T-helper 2 cell (primary cell): ENCODE results near the gene KCNC3.
A peak's percentile ranks its signal among the peaks of the same experiment; 100 is the strongest.

Source experiments
- DNase-seq, 5 experiments: peaks; one replicate each; pipeline versions ENCODE4 v3.0.0 to v3.0.0-alpha.2; 2012 to 2022

The KCNC3 gene

DNA sequence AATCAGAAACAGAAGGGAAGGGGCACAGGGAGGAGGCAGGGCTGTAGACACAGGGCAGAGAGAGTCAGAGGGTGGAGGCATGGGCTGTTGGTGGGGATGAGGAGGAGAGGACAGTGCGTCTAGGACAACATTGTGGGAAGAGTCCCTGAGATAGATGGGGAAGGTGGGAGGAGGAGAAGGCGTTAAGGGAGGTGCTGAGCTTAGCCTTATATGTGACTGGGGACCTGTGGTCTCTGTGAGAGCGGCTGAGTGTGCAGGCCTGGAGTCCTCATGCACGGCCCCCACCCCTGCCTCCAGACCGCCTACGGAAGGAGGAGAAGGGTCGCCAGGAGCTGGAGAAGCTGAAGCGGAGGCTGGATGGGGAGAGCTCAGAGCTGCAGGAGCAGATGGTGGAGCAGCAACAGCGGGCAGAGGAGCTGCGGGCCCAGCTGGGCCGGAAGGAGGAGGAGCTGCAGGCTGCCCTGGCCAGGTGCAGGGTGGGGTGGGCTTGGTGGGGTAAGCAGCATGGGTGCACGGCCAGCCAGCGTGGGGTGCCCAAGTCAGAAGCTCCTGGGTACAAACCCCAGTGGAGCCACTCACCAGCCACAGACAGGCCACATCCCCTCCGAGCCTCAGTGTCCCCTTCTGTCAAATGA is 56.8 kb downstream of the KCNC3 start:
- no peak for DNase-seq

DNA sequence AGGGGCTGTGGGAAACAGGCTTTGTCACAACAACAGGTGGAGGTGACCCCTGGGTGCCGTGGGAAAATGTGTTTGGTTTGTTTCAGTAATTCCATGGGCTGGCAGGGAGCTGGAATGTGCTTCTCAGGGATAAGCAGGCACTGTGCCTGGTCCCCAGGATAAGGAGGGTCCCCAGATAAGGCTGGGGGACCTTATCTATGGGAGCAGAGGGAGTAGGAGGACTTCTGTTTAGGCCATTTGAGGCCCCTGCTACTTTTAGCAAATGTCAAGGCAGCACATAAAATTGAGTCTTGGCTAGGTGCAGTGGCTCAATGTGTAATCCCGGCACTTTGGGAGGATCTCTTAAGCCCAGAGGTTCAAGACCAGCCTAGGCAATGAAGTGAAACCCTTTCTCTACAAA is 59.5 kb downstream of the KCNC3 start:
- no peak for DNase-seq

DNA sequence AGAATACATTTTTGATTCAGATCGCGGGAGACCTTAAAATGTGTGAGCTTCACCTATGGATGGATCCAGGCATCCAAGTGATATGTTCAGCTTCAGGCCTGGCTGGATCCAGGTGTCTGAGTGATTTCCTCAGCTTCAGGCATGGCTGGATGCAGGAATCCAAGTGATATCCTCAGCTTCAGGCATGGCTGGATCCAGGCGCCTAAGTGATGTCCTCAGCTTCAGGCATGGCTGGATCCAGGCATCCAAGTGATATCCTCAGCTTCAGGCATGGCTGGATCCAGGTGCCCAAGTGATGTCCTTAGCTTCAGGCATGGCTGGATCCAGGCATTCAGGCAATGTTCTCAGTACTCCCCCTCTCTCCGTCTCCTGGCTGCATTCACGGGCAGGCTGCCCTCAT is 60.7 kb downstream of the KCNC3 start:
- no peak for DNase-seq

- DNase-seq: no peak
Measured at GRCh38 chr19:50268041-50268440, 61.1 kb downstream of the KCNC3 start.

DNA sequence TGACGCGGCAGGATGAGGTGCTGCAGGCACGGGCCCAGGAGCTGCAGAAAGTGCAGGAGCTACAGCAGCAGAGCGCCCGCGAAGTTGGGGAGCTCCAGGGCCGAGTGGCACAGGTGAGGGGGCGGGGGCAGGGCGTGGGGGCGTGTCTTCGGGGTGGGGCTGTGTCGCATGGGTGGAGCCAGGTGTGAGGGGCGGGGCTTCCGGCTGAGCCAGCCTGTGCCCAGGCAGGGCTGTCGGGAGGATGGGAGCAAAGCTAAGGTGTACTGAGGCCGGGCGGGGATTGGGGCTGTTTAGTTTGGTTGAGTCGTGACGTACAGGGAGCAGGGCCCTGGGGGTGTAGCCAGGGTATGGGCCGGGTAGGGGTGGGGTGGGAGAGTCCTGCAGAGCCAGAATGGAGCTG is 62.3 kb downstream of the KCNC3 start:
- peak in 1 of 5 experiments; percentile 19 for DNase-seq

DNA sequence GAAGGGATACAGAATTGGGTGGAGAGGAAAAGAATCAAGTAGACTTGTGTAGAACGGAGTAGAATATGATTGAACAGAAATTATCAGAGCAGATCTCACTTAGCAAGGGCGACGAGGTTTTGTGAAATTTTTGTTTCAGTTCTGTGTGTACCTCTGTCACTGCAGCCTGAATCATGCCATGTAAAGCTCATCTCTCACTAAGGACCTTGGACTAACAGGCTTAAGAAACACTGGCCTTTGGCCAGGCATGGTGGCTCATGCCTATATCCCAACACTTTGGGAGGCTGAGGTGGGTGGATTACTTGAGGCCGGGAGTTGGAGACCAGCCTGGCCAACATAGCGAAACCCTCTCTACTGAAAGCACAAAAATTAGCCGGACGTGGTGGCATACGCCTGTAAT is 63.1 kb downstream of the KCNC3 start:
- no peak for DNase-seq

GRCh38 chr19:50264483-50265186 is 64.5 kb downstream of the KCNC3 start:
- no peak for DNase-seq

GRCh38 chr19:50263176-50263575 is 66.0 kb downstream of the KCNC3 start:
- DNase-seq: no peak
